Uterus (tissue), 4 donors: ENCODE results near the gene TTLL6. TPM values are rescaled to one million over a fixed set of nuclear protein-coding genes. Genes with fewer than 3 reads are reported as not detected.

Experiments used
- DNase-seq, 2 donors: peaks; one replicate each; pipeline ENCODE4 v3.0.0-alpha.2; 2019 to 2020
- H3K27ac ChIP-seq, 2 donors: fragments of 200-600 bp; sonication (generic); 1 replicate in 1 of 2; 2 replicates in 1 of 2; pipeline ENCODE4 v1.5.1; 2016 to 2018
- H3K27me3 ChIP-seq, 2 donors: fragments of 200-600 bp; sonication (generic); one replicate each; pipeline ENCODE4 v1.5.1; 2018 to 2019; ENCODE audit warnings: control low read depth in 1 of 2
- H3K36me3 ChIP-seq, 2 donors: fragments of 200-600 bp; sonication (generic); one replicate each; pipeline ENCODE4 v1.5.1; 2019; ENCODE audit warnings: control low read depth in 1 of 2
- H3K4me1 ChIP-seq, 2 donors: fragments of 200-600 bp; sonication (generic); one replicate each; pipeline ENCODE4 v1.5.1; 2018 to 2019; ENCODE audit warnings: control low read depth in 1 of 2
- H3K4me3 ChIP-seq, 2 donors: fragments of 200-600 bp; sonication (generic); 1 replicate in 1 of 2; 2 replicates in 1 of 2; pipeline ENCODE4 v1.5.1; 2018 to 2019; ENCODE audit warnings: mild to moderate bottlenecking in 1 of 2
- H3K9me3 ChIP-seq, 2 donors: fragments of 200-600 bp; sonication (generic); one replicate each; pipeline ENCODE4 v1.5.1; 2019; ENCODE audit warnings: control low read depth in 1 of 2
- CTCF ChIP-seq, 4 experiments: fragments of 200-600 bp in 2 of 4; fragments of 450-650 bp in 2 of 4; sonication (generic) in 2 of 4; IDR thresholded peaks; one replicate each; pipeline ENCODE4 v1.5.1; 2016 to 2019; ENCODE audit warnings: antibody characterized with exemption in 4 of 4, mild to moderate bottlenecking in 2 of 4, moderate library complexity in 1 of 4
- POLR2A ChIP-seq, 2 donors: fragments of 450-650 bp; IDR thresholded peaks; one replicate each; pipeline ENCODE4 v1.6.1; 2016; ENCODE audit warnings: antibody characterized with exemption in 2 of 2, mild to moderate bottlenecking in 1 of 2, moderate library complexity in 1 of 2
- intact Hi-C: fragments of 100-400 bp; cut with DNase I; formaldehyde crosslinking; loops from one replicate; pipeline ENCODE4 v1.15.1; 2023; ENCODE audit warnings: low total_unique reads
- total RNA-seq, 4 donors: library from RNA; depleted of rRNA in 3 of 4; stranded (reverse); fragments of >200 nt in 3 of 4; gene quantifications; one replicate each; pipeline versions ENCODE4 v1.1.0 to v1.2.4, GENCODE V29; 2014 to 2023
- donor health status: DM: yes; HTN: yes; CAD: no.

TTLL6 gene
- total RNA-seq, 4 donors from 2014 or later, result 0.41 to 0.91 TPM; not detected in 2

GRCh38 chr17:48724251-48725003, 92.6 kb downstream of the TTLL6 start:
- Histone ChIP-seq H3K36me3 (no peaks in the 10 kb centered on the region), H3K9me3 (no peaks in the 10 kb centered on the region), H3K27me3 (peaks cover 44 to 96% of the 10 kb centered on the region in 2 donors), H3K4me3 (no peak overlapping the region), H3K4me1 (no peaks in the 10 kb centered on the region), H3K27ac (no peak overlapping the region)
- intact Hi-C loops, result loop anchor here (5.0 kb wide), 1 partner anchor 158 kb away; no protein-coding TSS in a partner anchor
- TF ChIP-seq CTCF (IDR thresholded peaks at IDR 0.05) (peak; percentile 62 to 73 (median 72)), POLR2A (IDR thresholded peaks at IDR 0.05) (no peak)
- peak; percentile 83 to 84 for DNase-seq

- no peaks in the 10 kb centered on the region for H3K4me1 ChIP-seq
- no peak for TF ChIP-seq CTCF (IDR thresholded peaks at IDR 0.05)
- no peak for TF ChIP-seq POLR2A (IDR thresholded peaks at IDR 0.05)
- intact Hi-C loops, result loop anchor here (5.0 kb wide), 1 partner anchor 159 kb away; no protein-coding TSS in a partner anchor
- no peaks in the 10 kb centered on the region for H3K36me3 ChIP-seq
- no peak overlapping the region for H3K4me3 ChIP-seq
- H3K27me3 ChIP-seq, result peaks cover 45 to 97% of the 10 kb centered on the region in 2 donors
- H3K9me3 ChIP-seq, result no peaks in the 10 kb centered on the region
- DNase-seq, result no peak
- H3K27ac ChIP-seq, result no peak overlapping the region
Measured at GRCh38 chr17:48723423-48724250, 93.4 kb downstream of the TTLL6 start.

- TF ChIP-seq CTCF (IDR thresholded peaks at IDR 0.05), result no peak
- no peak for TF ChIP-seq POLR2A (IDR thresholded peaks at IDR 0.05)
- no peak within 1 kb of the TSS for H3K4me3 ChIP-seq
- H3K4me1 ChIP-seq, result no peaks in the 10 kb centered on the region
Measured at GRCh38 chr17:48722915-48723422, 94.1 kb downstream of the TTLL6 start, which contains the start of gene PRAC2. PRAC2 (plus strand) TSS chr17:48723185; CDS start chr17:48724411, 1,226 bp downstream.

GRCh38 chr17:48722201-48722907, 94.7 kb downstream of the TTLL6 start, which contains the start of gene PRAC1:
PRAC1 (minus strand) TSS chr17:48722518; CDS start chr17:48722392, 126 bp downstream.
- Histone ChIP-seq H3K4me3 (no peak within 1 kb of the TSS), H3K27me3 (peaks cover 46 to 97% of the 10 kb centered on the region in 2 donors), H3K9me3 (no peaks in the 10 kb centered on the region), H3K36me3 (no peaks in the 10 kb centered on the region), H3K27ac (no peak within 1 kb of the TSS), H3K4me1 (no peaks in the 10 kb centered on the region)
- no peak for TF ChIP-seq CTCF (IDR thresholded peaks at IDR 0.05)
- no peak for TF ChIP-seq POLR2A (IDR thresholded peaks at IDR 0.05)
- no peak for DNase-seq
- intact Hi-C loops, result loop anchor here (5.0 kb wide), 1 partner anchor 160 kb away; no protein-coding TSS in a partner anchor

More at GRCh38 chr17:48722915-48723422, 94.1 kb downstream of the TTLL6 start, which contains the start of gene PRAC2:
- intact Hi-C loops, result loop anchor here (5.0 kb wide), 1 partner anchor 159 kb away; no protein-coding TSS in a partner anchor
- no peak for DNase-seq
- Histone ChIP-seq H3K27me3 (peaks cover 45 to 97% of the 10 kb centered on the region in 2 donors), H3K36me3 (no peaks in the 10 kb centered on the region), H3K9me3 (no peaks in the 10 kb centered on the region), H3K27ac (no peak within 1 kb of the TSS)
